Breast epithelium (tissue), 4 donors: ENCODE measurements around the gene PIN1. TPM values are rescaled to one million over a fixed set of nuclear protein-coding genes. Genes with fewer than 3 reads are reported as not detected.

Experiments used
- DNase-seq, 2 donors: peaks; one replicate each; pipeline ENCODE4 v3.0.0-alpha.2; 2019; ENCODE audit warnings: low spot score in 2 of 2
- H3K27ac ChIP-seq, 2 donors: fragments of 200-600 bp; sonication (generic) in 1 of 2; one replicate each; pipeline ENCODE4 v1.5.1; 2016 to 2019; ENCODE audit warnings: mild to moderate bottlenecking in 1 of 2
- H3K27me3 ChIP-seq, 2 donors: fragments of 200-600 bp; sonication (generic) in 1 of 2; one replicate each; pipeline versions ENCODE4 v1.5.1 to v1.6.0; 2017 to 2019; ENCODE audit warnings: control low read depth in 1 of 2, mild to moderate bottlenecking in 1 of 2
- H3K36me3 ChIP-seq: fragments of 200-600 bp; one replicate; pipeline ENCODE4 v1.5.1; 2019
- H3K4me1 ChIP-seq, 2 donors: fragments of 200-600 bp; sonication (generic); one replicate each; pipeline ENCODE4 v1.5.1; 2016 to 2019; ENCODE audit warnings: control low read depth in 1 of 2
- H3K4me3 ChIP-seq, 3 donors: fragments of 200-600 bp; sonication (generic); 1 replicate in 2 of 3; 2 replicates in 1 of 3; pipeline ENCODE4 v1.5.1; 2016 to 2019; ENCODE audit warnings: mild to moderate bottlenecking in 3 of 3, moderate library complexity in 2 of 3
- H3K9me3 ChIP-seq, 2 donors: fragments of 200-600 bp; sonication (generic) in 1 of 2; one replicate each; pipeline ENCODE4 v1.5.1; 2016 to 2019; ENCODE audit warnings: control low read depth in 1 of 2
- CTCF ChIP-seq, 3 donors: fragments of 450-650 bp; IDR thresholded peaks; one replicate each; pipeline ENCODE4 v1.5.1; 2016 to 2017; ENCODE audit warnings: antibody characterized with exemption in 3 of 3, mild to moderate bottlenecking in 3 of 3, moderate library complexity in 3 of 3
- POLR2A ChIP-seq: fragments of 450-650 bp; IDR thresholded peaks from one replicate; pipeline ENCODE4 v1.6.1; 2016; ENCODE audit warnings: antibody characterized with exemption, mild to moderate bottlenecking, moderate library complexity
- POLR2AphosphoS5 ChIP-seq, 3 donors: sonication (generic); formaldehyde crosslinking; IDR thresholded peaks; one replicate each; pipeline ENCODE4 v1.6.1; 2017; ENCODE audit warnings: antibody characterized with exemption in 3 of 3
- intact Hi-C: fragments of 100-400 bp; cut with DNase I; formaldehyde crosslinking; loops from one replicate; pipeline ENCODE4 v1.15.1; 2023; ENCODE audit warnings: low total_unique reads
- total RNA-seq, 3 donors: library from RNA; depleted of rRNA; stranded (reverse); fragments of >200 nt; gene quantifications; one replicate each; pipeline ENCODE4 v1.1.0, GENCODE V29; 2016

The PIN1 gene
- total RNA-seq, 3 donors from 2014 or later, result 71.3 to 114 (median 73.4) TPM

DNA sequence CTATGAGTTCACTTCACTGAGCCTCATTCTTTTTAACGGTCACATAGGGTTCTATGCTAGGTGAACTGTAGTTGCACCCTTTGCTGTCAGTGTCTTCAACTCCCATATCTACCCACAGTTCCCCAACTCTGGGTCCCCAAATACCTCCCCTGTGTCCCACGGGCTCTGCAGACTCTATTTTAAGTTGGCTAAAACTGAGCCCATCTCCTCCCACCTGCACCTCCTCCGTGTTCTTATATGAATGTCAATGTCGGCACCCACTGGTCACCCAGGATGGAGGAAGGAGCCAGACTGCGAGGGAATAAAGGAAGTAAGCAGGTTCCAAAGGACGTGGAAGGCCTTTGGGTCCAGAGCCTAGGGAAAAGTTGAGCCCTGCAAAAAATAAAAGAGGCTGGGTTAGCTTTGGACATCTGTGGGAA lies 802 bp upstream of the PIN1 start:
- Histone ChIP-seq H3K4me3 (peak overlapping the region; percentile 91 to 98 (median 92)), H3K36me3 (no peaks in the 10 kb centered on the region), H3K4me1 (peaks cover 8% of the 10 kb centered on the region in 2 donors), H3K27me3 (no peaks in the 10 kb centered on the region), H3K9me3 (no peaks in the 10 kb centered on the region), H3K27ac (peak overlapping the region in 1 of 2 donors; percentile 60)
- no peak for DNase-seq
- no peak for TF ChIP-seq POLR2AphosphoS5 (IDR thresholded peaks at IDR 0.05)
- no peak for TF ChIP-seq CTCF (IDR thresholded peaks at IDR 0.05)
- no peak for TF ChIP-seq POLR2A
- intact Hi-C loops, result no loop called here

GRCh38 chr19:9835507-9835949 lies 410 bp downstream of the PIN1 start:
- H3K36me3 ChIP-seq, result no peaks in the 10 kb centered on the region
- no peak for TF ChIP-seq POLR2AphosphoS5 (IDR thresholded peaks at IDR 0.05)
- TF ChIP-seq CTCF (IDR thresholded peaks at IDR 0.05), result no peak
- TF ChIP-seq POLR2A, result no peak
- H3K27ac ChIP-seq, result peak overlapping the region; percentile 64 to 74
- H3K27me3 ChIP-seq, result no peaks in the 10 kb centered on the region
- no peaks in the 10 kb centered on the region for H3K9me3 ChIP-seq
- H3K4me1 ChIP-seq, result peaks cover 8% of the 10 kb centered on the region in 2 donors
- peak overlapping the region; percentile 91 to 98 (median 92) for H3K4me3 ChIP-seq
- DNase-seq, result no peak
- intact Hi-C loops, result no loop called here

- TF ChIP-seq POLR2A (no peak), CTCF (IDR thresholded peaks at IDR 0.05) (no peak)
- intact Hi-C loops, result no loop called here
- H3K4me3 ChIP-seq, result peak overlapping the region; percentile 91 to 98 (median 92)
- H3K4me1 ChIP-seq, result peaks cover 8% of the 10 kb centered on the region in 2 donors
- H3K9me3 ChIP-seq, result no peaks in the 10 kb centered on the region
- no peaks in the 10 kb centered on the region for H3K36me3 ChIP-seq
- DNase-seq, result no peak
- H3K27me3 ChIP-seq, result no peaks in the 10 kb centered on the region
- H3K27ac ChIP-seq, result no peak overlapping the region
Measured at GRCh38 chr19:9836021-9836420, 903 bp downstream of the PIN1 start.

DNA sequence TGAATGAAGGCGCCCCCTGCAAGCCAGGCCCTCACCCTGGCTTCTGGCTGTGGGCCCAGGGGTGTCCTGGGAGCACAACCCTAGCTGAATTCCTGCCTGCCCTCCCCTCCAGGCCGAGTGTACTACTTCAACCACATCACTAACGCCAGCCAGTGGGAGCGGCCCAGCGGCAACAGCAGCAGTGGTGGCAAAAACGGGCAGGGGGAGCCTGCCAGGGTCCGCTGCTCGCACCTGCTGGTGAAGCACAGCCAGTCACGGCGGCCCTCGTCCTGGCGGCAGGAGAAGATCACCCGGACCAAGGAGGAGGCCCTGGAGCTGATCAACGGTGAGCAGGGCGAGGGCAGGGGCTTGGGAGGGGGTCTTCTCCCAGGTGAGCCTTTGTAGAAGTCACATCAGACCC lies 3.2 kb downstream of the PIN1 start:
- peaks cover 8% of the 10 kb centered on the region in 2 donors for H3K4me1 ChIP-seq
- no peak overlapping the region for H3K4me3 ChIP-seq
- TF ChIP-seq CTCF (IDR thresholded peaks at IDR 0.05) (no peak), POLR2A (no peak), POLR2AphosphoS5 (IDR thresholded peaks at IDR 0.05) (no peak)
- no peak for DNase-seq
- no peaks in the 10 kb centered on the region for H3K36me3 ChIP-seq
- no peaks in the 10 kb centered on the region for H3K27me3 ChIP-seq
- H3K9me3 ChIP-seq, result no peaks in the 10 kb centered on the region
- intact Hi-C loops, result no loop called here
- no peak overlapping the region for H3K27ac ChIP-seq

GRCh38 chr19:9839415-9839814 lies 4.3 kb downstream of the PIN1 start:
- no peaks in the 10 kb centered on the region for H3K36me3 ChIP-seq
- intact Hi-C loops, result no loop called here

More at GRCh38 chr19:9839415-9839814, 4.3 kb downstream of the PIN1 start:
- Histone ChIP-seq H3K4me3 (no peak overlapping the region), H3K27ac (no peak overlapping the region), H3K27me3 (no peaks in the 10 kb centered on the region), H3K9me3 (peaks cover 0 to 4% of the 10 kb centered on the region in 2 donors), H3K4me1 (peaks cover 8% of the 10 kb centered on the region in 2 donors)
- no peak for DNase-seq
- TF ChIP-seq POLR2A (no peak), POLR2AphosphoS5 (IDR thresholded peaks at IDR 0.05) (no peak), CTCF (IDR thresholded peaks at IDR 0.05) (no peak)
